ENCODE measurements around the gene NGFR. TPM values are rescaled to one million over a fixed set of nuclear protein-coding genes. Genes with fewer than 3 reads are reported as not detected.

NGFR gene
- total RNA-seq, 4 donors from 2014 or later, result 1.8 to 47.9 (median 9.9) TPM

DNA sequence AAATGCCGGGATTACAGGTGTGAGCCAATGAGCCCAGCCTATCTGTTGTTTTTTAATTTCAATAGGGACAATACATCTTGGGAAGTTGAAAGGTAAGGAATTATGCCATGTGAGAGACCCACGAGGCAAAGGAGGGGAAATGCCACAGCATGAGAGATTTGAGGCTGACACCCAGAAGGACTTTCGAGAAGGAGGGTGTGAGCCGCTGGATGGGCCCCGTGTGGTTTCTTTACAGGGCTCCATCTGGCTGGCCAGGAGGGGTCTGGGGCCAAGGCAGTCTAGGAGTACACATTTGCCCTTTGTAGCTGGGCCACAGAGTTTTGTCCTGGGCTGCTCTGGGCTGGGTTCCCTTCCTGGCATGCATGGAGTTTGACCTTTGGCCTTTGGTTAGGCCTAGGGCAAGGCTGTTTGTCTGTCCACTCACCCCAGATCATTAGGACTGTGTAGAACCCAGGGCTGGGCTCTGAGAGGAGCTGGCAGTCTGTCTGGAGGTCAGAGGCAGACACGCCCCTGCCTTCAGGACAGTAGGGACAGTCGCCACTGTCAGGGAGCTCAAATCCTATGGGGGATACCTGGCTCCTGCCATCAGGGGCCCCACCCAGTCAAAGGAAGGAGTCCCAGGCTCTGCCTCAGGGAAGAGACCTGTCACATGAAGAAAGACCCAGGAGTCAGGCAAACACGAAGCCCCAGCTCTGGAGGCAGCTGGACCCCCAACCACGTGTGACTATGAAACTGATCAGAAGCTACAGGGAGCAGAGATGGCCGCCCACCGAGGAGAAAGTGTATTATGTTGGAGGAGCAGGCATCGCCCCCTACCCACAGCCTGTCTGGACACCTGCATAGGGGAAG lies 56.4 kb downstream of the NGFR start:
- TF ChIP-seq POLR2A (IDR thresholded peaks at IDR 0.05), result no peak
- TF ChIP-seq, protein P1, sequence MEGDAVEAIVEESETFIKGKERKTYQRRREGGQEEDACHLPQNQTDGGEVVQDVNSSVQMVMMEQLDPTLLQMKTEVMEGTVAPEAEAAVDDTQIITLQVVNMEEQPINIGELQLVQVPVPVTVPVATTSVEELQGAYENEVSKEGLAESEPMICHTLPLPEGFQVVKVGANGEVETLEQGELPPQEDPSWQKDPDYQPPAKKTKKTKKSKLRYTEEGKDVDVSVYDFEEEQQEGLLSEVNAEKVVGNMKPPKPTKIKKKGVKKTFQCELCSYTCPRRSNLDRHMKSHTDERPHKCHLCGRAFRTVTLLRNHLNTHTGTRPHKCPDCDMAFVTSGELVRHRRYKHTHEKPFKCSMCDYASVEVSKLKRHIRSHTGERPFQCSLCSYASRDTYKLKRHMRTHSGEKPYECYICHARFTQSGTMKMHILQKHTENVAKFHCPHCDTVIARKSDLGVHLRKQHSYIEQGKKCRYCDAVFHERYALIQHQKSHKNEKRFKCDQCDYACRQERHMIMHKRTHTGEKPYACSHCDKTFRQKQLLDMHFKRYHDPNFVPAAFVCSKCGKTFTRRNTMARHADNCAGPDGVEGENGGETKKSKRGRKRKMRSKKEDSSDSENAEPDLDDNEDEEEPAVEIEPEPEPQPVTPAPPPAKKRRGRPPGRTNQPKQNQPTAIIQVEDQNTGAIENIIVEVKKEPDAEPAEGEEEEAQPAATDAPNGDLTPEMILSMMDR (IDR thresholded peaks at IDR 0.05), result no peak
- Histone ChIP-seq H3K36me3 (no peaks in the 10 kb centered on the region), H3K9me3 (no peaks in the 10 kb centered on the region), H3K27ac (no peak overlapping the region), H3K27me3 (no peaks in the 10 kb centered on the region), H3K4me1 (peaks cover 0 to 5% of the 10 kb centered on the region in 2 donors), H3K4me3 (no peak overlapping the region)
- no peak for DNase-seq
- intact Hi-C loops (cut with DNase I; ENCODE audit: low total_unique reads), result no loop called here

DNA sequence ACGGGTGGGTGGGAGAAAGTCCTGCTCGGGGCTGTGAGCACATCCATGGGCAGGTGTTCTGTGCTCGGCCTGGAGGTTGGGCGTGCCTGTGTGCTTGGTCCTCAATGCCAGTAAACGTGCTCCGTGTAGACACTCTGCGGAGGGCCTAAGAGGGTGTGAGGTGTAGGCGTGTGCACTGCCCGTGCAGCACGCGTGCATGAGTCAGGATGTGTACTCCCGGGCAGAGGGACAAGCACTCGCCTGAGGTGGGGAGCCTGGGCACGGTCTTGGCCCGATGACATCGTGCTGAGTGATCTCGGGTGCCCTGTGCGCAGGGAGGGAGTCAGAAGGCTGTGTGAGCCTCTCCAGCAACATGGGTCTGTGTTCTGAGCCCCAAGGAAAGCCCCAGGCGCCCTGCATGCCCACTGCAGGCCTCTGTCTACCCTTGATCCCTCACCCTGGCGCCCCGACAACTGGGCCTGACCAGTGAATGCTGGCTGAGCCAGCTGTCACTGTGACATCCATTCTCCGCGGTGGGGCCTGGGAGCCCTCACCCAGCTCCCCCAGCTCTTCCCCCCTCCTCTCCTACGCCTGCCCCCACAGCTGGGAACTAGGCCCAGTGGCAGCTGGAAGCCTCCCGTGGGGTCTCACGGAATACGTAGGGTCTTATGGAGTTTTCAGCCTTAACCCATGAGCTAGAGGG lies 57.1 kb downstream of the NGFR start:
- Histone ChIP-seq H3K4me1 (peaks cover 0 to 5% of the 10 kb centered on the region in 2 donors), H3K27ac (no peak overlapping the region), H3K36me3 (no peaks in the 10 kb centered on the region), H3K9me3 (no peaks in the 10 kb centered on the region), H3K27me3 (no peaks in the 10 kb centered on the region), H3K4me3 (no peak overlapping the region)
- intact Hi-C loops (cut with DNase I; ENCODE audit: low total_unique reads), result no loop called here
- no peak for TF ChIP-seq POLR2A (IDR thresholded peaks at IDR 0.05)
- TF ChIP-seq, protein P1 (IDR thresholded peaks at IDR 0.05), result no peak
- DNase-seq, result no peak

DNA sequence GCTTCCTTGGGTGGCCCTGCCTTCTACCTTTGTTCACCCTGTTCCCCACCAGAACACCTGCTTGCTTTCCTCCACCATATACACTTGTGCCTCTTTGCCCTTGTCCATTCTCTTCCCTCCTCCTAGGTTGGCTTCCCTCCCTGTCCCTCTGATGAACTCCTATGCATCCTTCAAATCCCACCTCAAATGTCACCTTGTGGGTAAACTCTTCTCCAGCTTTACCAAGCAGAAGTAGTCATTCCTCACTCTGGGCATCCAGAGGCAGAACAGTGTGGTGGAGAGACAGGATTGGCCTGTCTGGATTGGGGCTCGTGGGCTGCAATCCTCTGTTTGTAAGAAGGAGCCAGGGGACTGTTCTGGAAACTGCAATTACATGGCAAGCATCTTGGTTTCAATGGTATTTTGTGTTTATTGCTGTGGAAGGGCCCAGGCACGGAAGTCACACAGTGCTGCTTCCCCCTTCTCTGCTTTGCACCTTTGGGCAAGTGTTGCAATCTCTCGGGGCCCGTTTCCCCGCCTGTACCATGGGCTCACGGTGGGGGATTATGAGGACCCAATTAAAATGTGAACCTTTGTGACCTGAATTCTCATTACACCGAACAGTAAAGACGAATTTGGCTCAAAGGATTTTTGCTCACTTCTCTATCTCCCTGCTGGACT lies 58.7 kb downstream of the NGFR start:
- no peak for DNase-seq
- intact Hi-C loops (cut with DNase I; ENCODE audit: low total_unique reads), result no loop called here
- no peaks in the 10 kb centered on the region for H3K27me3 ChIP-seq
- no peak overlapping the region for H3K27ac ChIP-seq
- H3K9me3 ChIP-seq, result no peaks in the 10 kb centered on the region
- TF ChIP-seq, protein P1 (IDR thresholded peaks at IDR 0.05), result no peak
- TF ChIP-seq POLR2A (IDR thresholded peaks at IDR 0.05), result no peak
- no peaks in the 10 kb centered on the region for H3K36me3 ChIP-seq
- peaks cover 0 to 5% of the 10 kb centered on the region in 2 donors for H3K4me1 ChIP-seq
- no peak overlapping the region for H3K4me3 ChIP-seq

DNA sequence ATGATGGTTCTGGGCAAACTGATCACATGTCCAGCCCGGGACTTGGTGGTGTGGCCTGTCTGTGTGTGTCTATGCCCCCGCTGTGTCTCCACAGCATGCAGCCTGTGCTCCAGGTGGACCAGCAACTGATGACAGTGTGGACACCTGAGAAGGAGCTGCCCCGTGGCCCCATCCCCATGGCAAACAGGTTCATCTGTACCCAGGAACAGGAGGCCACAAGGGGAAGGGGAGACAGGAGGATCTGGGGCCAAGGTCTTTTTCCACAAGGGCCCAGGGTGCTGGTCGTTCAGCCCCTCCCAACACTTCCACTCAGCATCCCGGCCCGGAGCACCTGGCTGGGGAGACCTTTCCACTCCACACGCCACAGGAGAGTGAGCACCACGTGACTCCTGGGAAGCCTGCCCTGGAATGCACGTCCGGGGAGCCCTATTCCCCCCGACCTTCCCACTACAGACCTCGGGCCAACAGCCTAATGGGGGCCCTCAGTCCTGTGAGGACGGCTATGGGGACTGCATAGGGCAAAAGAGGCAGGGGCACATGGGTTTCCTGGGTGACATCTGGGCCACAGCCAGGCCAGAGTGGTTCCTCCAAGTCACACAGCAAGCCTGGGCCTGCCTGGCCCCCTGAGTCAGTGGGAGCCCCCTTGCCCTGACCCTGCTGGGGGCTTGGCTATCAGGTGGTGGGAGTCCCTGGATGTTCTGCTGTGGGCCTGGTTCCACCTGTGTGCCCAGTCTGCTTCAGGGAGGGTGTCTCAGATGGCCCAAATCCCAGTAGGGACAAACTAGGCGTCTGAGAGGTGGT lies 59.8 kb downstream of the NGFR start:
- TF ChIP-seq, protein P1 (IDR thresholded peaks at IDR 0.05), result no peak
- TF ChIP-seq POLR2A (IDR thresholded peaks at IDR 0.05), result no peak

More for the DNA sequence above, 59.8 kb downstream of the NGFR start:
- H3K27ac ChIP-seq, result no peak overlapping the region
- no peaks in the 10 kb centered on the region for H3K9me3 ChIP-seq
- H3K4me3 ChIP-seq, result no peak overlapping the region
- intact Hi-C loops (cut with DNase I; ENCODE audit: low total_unique reads), result loop anchor here (5.0 kb wide), 2 partner anchors 58 to 123 kb away; partner anchors contain the start of gene NGFR
- DNase-seq, result no peak
- peaks cover 0 to 5% of the 10 kb centered on the region in 2 donors for H3K4me1 ChIP-seq
- no peaks in the 10 kb centered on the region for H3K27me3 ChIP-seq
- no peaks in the 10 kb centered on the region for H3K36me3 ChIP-seq
